Fibroblast of peridontal ligament (primary cell): ENCODE measurements around the gene ARID5A.
A peak's percentile ranks its signal among the peaks of the same experiment; 100 is the strongest.
"Not testable (repeated sequence)": the region's sequence is repeated elsewhere in the genome, so short reads cannot be mapped to it uniquely, and the experiment has no call there.

Experiments used
- DNase-seq: peaks from one replicate; pipeline ENCODE4 v3.0.0-alpha.2; 2010; ENCODE audit errors: extremely low read depth

Gene ARID5A

GRCh38 chr2:96541398-96542152, 5.0 kb downstream of the ARID5A start:
- DNase-seq, result peak; percentile 51

GRCh38 chr2:96542357-96542977, 5.9 kb downstream of the ARID5A start:
- DNase-seq, result no peak

DNA sequence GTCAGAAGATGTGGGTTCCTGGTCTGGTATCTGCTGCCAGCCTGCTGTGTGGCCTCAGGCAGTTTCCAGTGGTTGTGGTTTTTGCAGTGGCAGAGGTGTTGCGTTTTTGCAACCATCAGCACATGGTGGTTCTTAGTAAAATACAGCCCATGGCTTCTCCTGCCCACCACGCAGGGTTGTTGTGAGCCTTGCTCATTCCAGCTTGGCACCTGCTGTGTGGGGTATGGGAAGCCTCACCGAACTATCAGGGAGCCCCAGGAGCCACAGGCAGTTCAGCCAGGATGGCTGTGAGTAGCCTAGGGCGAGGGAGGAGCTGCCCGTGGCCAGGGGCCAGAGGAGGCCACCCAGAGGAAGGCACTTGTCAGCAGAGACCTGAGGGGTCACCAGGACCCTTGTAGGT, 9.8 kb downstream of the ARID5A start:
- DNase-seq, result no peak

- no peak for DNase-seq
These were observed 10.2 kb downstream of the ARID5A start for GRCh38 chr2:96546797-96547196.

- DNase-seq, result no peak
These were observed 10.7 kb downstream of the ARID5A start for GRCh38 chr2:96547203-96547641.

GRCh38 chr2:96547731-96548171, 11.2 kb downstream of the ARID5A start:
- peak; percentile 85 for DNase-seq

GRCh38 chr2:96548558-96549465, 12.3 kb downstream of the ARID5A start:
- DNase-seq, result no peak

DNA sequence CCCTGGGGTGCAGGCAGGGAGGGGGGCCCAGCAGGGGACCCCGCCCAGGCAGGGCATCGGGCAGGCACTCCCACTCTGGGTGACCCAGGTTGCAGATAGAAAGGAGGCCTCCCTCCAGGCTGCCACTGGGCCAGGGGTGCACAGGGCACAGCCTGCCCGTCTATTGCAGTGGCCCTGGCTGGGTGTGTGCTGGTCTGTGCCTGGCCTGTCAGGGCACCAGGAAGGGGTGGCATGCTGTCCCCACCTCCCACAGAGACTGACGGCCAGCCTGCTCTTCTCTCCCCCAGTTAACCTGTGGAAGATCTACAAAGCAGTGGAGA, 12.9 kb downstream of the ARID5A start:
- no peak for DNase-seq

DNA sequence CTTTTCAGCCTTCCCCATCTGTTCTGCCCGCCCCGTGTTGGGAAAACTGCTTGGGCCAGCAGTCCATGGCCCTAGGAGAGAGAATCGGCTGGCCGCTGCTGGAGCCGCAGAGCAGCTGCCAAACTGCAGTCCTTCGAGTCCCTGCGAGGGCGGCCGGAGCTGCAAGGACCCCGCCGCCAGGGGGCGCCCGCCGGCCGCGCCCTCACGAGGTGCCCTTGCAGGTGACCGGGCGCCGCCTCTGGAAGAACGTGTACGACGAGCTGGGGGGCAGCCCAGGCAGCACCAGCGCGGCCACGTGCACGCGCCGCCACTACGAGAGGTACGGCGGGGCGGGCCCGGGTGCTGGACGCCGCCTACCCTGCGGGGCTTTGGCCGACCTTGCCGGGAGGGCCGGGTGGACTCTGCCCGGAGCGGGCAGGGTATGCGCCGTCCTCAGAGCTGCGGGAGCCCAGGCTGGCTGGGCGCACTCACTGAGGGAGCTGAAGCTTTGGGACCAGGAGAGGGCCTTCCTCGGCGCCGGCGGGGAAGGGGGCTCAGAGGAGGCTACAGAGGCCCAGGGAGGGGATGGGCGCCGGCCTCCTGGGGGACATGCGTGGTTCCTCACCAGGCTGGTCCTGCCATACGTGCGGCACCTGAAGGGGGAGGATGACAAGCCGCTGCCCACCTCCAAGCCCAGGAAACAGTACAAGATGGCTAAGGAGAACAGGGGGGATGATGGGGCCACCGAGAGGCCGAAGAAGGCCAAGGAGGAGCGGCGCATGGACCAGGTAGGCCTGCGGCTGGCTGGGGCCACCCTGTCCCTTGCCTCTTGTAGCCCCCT, 13.6 kb downstream of the ARID5A start:
- no peak for DNase-seq

DNA sequence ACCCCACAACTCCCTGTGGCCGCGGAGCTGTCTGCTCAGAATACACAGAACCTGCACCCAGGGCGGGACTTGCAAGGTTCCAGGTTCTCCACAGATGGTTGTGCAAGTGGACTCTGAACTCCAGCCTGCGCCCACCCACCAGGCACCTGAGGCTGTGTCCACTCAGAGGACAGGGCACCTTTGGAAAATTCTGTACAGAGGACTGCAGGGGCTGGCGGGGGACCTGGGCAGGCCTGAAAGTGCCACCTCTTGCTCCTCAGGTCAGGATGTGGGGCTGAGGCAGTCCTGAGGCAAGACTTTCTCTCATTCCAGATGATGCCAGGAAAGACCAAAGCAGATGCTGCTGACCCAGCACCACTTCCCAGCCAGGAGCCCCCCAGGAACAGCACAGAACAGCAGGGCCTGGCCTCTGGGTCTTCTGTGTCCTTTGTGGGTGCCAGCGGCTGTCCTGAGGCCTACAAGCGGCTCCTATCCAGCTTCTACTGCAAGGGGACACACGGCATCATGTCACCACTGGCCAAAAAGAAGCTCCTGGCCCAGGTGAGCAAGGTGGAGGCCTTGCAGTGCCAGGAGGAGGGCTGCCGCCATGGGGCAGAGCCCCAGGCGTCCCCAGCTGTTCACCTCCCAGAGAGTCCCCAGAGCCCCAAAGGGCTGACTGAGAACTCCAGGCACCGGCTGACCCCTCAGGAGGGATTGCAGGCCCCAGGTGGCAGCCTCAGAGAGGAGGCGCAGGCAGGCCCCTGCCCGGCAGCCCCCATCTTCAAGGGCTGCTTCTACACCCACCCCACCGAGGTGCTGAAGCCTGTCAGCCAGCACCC, 14.4 kb downstream of the ARID5A start:
- DNase-seq, result no peak

DNA sequence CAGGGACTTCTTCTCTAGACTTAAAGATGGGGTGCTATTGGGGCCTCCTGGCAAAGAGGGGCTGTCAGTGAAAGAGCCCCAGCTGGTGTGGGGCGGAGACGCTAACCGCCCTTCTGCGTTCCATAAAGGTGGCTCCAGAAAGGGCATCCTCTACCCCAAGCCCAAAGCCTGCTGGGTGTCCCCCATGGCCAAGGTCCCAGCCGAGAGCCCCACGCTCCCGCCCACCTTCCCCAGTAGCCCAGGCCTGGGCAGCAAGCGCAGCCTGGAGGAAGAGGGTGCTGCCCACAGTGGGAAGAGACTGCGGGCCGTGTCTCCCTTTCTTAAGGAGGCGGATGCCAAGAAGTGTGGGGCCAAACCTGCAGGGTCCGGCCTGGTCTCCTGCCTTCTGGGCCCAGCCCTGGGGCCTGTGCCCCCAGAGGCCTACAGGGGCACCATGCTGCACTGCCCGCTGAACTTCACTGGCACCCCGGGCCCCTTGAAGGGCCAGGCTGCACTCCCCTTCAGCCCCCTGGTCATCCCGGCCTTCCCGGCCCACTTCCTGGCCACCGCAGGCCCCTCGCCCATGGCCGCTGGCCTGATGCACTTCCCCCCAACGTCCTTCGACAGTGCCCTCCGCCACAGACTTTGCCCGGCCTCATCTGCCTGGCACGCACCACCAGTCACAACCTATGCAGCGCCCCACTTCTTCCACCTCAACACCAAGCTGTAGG, 15.2 kb downstream of the ARID5A start:
- no peak for DNase-seq

- DNase-seq, result no peak
These were observed 16.0 kb downstream of the ARID5A start for GRCh38 chr2:96552315-96553175.

DNA sequence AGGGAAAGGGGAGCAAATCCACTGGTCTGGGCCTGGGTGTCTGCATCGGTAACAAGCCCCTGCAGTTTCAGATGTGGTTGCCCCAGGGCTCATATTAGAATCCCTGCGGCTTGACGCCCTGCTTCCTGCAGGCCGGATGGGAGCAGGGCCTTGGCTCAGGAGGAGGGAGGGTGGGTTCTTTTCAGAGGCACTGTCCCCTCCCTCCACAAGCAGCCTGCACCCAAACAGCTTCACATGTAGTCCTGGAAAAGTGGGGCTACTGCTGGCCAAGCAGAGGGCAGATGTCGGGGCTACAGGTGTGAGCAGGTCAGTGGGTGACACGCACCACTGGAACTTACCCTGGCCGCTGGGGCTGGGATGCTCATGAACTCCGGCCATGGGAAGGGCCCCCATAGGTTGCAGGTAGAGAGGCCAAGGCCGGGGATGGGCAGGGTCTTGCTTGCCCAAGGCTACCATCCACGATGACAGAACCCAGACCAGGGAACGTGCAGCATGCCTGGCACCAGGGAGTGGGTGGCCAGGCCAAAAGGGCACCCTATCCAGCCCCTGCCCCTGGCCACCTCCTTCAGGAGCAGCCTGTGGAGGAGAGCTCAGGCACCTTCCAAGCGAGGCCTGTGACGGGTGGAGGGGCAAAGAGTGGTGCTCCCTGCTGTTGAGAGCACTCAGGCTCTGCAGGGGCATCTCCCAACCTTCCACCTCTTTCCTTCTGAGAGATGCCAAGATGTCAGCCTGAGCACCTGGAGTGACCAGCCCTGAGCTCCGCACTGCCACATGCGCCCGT, 16.8 kb downstream of the ARID5A start:
- no peak for DNase-seq

DNA sequence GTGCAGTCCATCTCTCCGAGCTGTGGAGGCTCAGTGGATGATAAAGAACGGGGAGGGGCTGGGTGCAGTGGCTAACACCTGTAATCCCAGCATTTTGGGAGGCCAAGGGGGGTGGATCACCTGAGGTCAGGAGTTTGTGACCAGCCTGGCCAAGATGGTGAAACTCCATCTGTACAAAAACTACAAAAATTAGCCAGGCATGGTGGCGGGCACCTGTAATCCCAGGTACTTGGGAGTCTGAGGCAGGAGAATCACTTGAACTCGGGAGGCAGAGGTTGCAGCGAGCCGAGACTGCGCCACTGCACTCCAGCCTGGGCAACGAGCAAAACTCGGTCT, 17.4 kb downstream of the ARID5A start:
- DNase-seq, result not testable (repeated sequence)

DNA sequence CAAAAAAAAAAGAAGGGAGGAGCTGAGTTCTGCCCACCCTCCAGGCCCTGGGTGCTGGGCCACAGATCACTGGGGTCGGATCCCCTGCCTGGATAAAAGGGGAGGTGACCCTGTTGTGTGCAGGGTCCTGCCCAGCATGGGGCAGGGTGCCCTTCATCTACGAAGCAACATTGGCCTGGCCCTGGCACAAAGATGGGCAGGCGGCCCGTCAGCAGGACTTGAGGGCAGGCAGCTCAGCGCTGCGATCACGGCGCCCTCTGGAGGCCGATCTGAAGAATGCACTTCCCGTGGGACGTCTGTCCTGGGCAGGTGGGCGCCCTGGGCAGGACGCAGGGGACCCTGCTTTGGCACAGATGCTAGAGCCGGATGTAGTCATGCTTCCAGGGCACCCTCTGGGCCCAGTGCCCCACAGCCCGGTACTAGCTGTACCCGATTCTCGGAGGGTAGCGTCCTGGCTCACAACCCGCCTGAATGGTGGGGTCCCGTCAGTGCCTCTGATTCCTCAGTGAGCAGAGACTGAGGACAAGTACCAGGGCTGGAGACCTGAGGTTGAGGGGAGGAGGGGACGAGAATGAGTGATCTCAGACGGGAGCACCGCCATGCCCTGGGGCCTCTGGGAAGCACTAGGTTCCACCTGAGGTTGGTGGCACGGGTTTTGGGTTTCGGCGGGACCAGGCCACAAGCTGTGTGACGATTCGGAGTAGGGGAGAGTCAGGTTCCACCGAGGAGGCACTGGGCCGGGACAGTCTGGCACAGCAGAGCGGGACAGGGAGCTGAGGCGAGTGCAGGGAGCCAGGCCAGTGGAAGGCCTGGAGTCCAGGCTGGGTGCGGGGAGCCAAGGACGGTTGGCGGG, 18.0 kb downstream of the ARID5A start:
- DNase-seq, result peak; percentile 59

- no peak for DNase-seq
These were observed 18.6 kb downstream of the ARID5A start for GRCh38 chr2:96555146-96555610.
